CD1c-positive myeloid dendritic cell (primary cell): Measurements from ENCODE around the gene STPG2.
A peak's percentile ranks its signal among the peaks of the same experiment; 100 is the strongest.
"Not testable (repeated sequence)": the region's sequence is repeated elsewhere in the genome, so short reads cannot be mapped to it uniquely, and the experiment has no call there.

ENCODE experiments used
- DNase-seq: peaks from one replicate; pipeline ENCODE4 v3.0.0-alpha.2; 2016; ENCODE audit errors: extremely low spot score

Gene STPG2

DNA sequence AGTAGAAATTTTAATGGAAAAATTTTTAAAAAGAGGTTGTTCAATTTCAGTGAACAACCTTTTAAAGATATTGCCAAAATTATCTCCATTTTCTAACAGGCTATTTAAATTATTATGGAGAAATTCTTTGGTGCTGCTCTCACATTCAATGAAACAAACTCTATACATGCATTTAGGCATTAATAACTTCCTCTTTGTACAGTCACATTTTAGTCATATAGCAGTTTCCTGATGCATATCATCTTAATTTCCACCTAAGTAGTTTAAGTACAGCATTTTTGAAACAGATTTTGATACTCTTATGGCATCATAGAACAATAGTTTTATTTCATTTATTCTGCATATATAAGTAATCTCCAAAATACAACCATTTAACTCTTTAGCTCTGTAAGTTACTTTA lies 500.1 kb downstream of the STPG2 start:
- DNase-seq = peak; percentile 1

DNA sequence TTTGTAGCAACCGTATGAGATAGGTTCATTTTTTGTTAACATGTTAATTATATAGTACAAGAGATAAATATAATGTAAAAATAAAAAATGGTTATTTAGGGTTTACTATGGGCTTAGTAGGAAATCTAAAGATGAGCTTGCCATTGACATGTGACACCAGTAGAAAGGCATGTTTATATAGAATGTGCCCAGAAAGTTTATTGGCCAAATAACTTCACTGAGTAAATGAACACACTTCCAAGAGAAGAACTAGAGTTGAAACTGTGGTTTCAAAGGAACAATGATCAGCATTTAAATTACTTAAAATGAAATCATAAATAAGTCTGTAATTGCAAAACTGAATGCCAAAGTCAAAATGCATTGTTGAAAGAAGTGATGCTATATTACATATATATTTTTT lies 503.3 kb downstream of the STPG2 start:
- DNase-seq = no peak

DNA sequence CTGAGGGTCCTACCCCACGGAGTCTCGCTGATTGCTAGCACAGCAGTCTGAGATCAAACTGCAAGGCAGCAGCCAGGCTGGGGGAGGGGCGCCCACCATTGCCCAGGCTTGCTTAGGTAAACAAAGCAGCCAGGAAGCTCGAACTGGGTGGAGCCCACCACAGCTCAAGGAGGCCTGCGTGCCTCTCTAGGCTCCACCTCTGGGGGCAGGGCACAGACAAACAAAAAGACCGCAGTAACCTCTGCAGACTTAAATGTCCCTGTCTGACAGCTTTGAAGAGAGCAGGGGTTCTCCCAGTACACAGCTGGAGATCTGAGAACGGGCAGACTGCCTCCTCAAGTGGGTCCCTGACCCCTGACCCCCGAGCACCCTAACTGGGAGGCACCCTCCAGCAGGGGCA lies 509.4 kb downstream of the STPG2 start:
- not testable (repeated sequence) for DNase-seq

DNA sequence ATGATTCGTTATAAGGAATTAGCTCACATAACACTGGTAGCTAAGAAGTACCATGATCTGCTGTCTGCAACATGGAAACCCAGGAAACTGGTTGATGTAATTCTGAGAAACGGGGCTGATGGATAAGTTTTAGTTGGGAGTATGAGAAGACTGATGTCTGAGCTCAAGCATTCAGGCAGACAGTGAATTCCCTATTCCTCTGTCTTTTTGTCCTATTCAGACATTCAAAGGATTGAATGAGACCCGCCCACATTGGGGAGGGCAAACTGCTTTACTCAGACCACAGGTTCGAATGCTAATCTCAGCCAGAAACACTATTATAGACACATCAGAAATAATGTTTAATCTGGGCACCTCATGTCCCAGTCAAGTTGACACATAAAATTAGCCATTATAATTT lies 515.5 kb downstream of the STPG2 start:
- DNase-seq = no peak

DNA sequence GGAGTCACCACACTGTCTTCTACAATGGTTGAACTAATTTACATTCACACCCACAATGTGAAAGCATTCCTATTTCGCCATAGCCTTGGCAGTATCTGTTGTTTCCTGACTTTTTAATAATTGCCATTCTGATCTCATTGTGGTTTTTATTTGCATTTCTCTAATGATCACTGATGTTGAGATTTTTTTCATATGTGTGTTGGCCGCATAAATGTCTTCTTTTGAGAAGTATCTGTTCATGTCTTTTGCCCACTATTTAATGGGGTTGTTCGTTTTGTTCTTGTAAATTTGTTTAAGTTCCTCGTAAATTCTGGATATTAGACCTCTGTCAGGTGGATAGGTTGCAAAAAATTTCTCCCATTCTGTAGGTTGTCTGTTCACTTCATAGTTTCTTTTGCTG lies 519.1 kb downstream of the STPG2 start:
- DNase-seq = no peak

DNA sequence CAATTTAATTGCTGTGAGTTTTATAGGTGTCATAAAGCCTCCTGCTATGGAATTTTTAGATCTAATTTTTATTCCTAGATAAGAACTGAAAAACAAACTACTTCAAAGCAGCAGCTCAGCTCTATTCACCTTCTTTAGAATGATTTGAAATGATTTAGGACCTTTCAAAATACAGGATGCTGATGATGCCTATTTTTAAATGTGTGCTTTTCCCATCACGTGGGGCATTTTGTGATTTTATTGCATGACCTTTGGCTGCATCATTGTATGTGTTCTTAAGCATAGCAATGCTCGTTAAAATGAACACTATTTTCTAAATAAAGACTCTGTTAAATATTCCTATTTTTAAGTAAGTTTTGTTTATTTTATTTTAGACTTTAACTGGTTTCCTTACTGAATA lies 537.3 kb downstream of the STPG2 start:
- no peak for DNase-seq

DNA sequence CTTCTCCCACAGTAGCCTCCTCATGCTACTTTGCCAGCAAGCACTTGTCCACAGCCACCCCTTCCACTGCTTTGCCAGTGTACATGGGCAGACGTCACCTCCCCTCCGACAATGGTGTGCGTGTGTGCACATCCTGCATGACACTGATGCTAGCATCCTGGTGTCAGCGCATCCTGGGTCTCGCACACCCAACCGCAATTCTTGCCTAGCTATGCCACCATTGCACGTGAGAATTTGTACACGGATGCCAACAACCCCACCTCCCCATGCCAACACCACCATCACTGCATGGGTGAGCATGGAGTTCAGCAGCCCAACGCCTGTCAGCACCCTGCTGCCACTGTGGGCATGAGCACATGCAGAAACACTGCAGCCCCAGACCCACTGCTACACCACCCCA lies 550.0 kb downstream of the STPG2 start:
- no peak for DNase-seq

DNA sequence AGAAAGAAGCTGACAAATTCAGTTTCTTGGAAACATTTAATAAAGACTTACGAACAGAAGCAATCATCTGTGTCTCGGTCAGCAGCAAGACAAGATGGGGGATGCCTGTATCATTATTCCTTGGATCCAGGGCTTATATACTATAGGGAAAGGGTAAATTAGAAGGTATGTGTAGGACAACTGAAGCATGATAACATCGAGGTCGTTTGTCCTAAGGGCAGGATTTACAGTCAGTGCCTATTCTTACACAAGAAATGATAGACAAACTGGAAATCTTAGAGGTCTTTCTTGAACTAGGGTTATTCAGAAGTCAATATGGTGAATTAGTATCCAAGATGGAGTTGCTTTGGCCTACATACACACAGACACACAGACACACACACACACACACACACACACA lies 553.0 kb downstream of the STPG2 start:
- no peak for DNase-seq

DNA sequence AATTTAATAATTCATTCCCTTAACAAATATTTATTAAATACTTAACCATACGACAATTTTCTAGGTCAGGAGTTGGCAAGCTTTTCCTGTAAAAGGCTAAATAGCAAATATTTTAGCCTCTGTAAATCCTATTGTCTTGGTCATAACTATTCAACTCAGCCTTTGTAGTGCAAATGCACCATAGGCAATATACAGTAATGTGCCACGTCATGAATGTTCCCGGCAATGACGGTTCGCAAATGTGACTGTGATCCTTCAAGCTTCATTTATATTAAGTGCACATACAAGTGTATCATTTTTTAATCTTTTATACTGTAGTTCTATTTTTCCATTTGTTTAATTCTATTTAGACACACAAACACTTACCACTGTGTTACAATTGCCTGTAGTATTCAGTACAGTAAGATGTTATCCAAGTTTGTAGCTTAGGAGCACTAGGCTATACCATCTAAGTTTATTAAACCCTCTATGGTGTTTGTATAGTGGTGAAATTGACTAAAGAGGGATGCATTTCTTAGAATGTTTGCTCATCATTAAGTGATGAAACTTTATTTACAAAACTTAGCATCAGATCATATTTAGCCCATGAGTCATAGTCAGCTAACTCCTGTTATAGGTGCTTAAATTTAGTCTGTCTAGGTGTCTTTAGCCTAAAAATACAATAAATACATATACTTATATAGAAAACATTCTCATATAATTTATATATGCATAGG lies 553.6 kb downstream of the STPG2 start:
- DNase-seq = no peak

DNA sequence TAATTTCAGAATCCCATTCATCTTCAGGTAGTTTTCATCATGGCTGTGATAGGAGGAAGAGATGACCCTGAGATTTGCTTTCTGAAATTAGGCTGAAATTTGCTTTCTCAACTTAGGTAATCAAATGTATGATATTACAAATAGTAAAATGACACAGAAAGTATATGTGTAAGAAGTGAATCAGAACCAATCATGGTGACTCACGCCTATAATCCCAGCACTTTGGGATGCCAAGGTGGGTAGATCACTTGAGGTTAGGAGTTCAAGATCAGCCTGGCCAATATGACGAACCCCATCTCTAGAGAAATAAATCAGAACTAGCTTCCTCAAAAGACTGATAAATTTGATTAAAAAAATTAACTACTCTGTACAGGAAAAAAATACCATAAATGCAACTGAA lies 555.4 kb downstream of the STPG2 start:
- DNase-seq = no peak

DNA sequence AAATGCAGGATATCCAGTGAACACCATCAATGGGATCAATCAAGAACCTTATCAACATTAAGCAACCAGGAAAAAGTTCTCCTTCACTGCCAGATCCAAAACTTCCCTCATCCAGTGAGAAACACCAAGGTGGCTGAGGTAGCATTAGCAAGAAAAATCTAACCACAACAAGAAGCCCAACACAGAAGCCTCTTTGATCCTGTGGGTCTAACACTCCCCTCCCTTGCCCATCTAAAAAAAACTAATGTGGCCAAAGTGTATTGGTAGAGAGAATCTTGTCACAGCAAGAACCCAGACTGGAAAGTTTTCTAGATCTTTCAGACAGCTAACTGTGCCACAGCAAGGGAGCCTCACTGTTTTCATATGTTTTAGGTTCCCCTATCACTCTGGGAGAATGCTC lies 558.0 kb downstream of the STPG2 start:
- no peak for DNase-seq

DNA sequence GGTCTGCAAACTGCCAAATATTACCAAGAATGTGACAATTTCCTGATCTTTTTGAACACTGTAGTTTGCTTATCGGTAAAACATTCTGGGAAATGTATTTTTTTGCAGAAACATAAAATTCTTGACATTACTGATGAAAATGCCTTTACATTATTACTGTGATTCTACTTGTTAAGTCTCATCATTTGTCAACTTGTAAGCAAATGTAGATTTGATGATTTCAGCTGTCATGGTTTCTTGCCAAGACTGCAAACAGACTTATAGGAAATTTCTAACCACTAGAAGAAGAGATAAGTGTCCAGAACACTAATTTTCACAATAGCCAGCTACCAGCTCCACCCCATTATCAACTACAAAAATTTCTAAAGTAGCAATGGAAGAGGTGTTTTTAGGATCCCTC lies 560.4 kb downstream of the STPG2 start:
- DNase-seq = no peak

DNA sequence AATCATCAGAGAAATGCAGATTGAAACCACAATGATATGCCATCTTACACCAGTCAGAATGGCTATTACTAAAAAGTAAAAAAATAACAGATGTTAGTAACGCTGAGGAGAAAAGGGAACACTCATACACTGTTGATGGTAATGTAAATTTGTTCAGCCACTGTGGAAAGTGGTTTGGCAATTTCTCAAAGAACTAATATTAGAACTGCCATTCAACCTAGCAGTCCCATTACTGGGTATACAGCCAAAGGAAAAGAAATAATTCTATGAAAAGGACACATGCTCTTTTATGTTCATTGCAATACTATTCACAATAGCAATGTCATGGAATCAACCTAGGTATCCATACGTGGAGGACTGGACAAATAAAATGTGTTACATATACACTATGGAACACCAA lies 566.3 kb downstream of the STPG2 start:
- no peak for DNase-seq

DNA sequence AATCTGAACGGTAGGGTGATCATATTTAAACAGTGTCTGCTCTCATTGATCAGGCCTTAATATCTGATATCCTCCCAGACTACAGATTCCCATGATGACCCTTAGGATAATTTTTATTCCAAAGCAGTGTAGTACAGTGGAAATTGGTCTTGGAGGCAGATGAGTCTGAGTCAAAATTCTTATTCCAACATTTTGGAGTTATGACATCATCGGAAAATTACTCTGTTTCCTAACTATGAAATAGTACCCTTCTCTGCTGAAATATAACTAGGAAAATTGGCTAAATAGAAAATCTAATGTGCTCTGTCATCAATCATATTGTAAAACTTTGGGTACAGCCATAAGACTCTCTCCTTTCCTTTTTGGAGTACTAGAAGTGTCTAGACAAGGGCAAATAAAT lies 583.3 kb downstream of the STPG2 start:
- no peak for DNase-seq

DNA sequence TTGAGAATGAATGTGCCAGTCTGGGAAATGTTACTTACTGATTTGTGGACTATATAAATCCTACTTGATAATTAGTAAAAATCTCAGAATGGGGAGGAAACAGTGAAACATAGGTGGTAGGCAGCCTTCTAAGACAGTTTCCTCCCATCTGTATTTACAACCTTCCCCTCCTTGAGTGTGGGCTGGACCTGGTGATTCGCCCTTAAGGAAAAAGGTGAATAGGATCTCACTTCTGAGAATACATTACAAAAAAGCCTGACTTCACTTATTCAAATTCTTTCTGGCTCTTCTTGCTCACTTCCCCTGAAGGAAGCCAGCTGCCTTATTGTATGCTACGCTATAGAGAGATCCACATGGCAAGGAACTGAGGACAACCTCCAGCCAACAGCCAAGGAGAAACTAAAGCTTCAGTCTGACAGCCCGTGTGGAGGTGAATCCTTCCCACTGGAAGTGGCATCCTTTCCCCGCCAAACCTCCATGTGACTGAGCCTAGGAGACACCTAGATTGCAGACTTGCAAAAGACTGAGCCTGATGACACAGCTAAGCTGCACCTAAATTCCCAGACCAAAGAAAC lies 585.0 kb downstream of the STPG2 start:
- DNase-seq = no peak

DNA sequence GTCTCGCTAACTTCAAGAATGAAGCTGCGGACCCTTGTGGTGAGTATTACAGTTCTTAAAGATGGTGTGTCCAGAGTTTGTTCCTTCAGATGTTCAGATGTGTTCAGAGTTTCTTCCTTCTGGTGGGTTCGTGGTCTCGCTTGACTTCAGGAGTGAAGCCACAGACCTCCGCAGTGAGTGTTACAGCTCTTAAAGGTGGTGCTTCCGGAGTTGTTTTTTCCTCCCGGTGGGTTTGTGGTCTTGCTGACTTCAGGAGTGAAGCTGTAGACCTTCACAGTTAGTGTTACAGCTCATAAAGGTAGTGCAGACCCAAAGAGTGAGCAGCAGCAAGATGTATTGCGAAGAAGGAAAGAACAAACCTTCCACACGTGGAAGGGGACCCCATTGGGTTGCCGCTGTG lies 592.6 kb downstream of the STPG2 start:
- not testable (repeated sequence) for DNase-seq

DNA sequence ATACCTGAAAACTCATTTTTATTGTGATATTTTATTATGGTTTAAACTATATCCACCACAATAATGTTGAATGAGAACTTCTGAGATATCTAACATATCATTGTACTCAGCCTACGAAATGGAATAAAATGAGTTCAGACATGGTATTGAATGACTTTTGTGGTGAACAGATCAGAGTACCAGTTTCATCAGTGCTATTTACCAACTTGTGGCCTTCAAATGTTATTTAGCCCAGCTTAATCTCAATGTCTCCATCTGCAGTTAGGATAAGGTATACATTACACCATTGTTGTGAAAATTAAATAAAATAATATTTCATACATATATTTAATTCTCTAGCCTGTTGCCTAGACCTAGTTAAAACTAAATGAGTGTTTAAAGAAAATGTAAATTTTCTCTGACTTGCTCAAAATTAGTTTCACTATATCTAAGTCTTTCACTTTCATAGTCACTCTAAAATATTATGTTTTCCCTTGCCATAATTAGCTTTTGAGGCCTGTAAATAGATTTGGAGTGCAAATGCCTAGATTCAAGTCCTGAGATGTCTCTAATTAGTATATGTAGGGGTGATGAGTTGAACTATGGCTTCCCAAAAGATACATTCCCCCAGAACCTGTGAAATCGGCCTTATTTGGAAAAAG lies 594.2 kb downstream of the STPG2 start:
- no peak for DNase-seq

DNA sequence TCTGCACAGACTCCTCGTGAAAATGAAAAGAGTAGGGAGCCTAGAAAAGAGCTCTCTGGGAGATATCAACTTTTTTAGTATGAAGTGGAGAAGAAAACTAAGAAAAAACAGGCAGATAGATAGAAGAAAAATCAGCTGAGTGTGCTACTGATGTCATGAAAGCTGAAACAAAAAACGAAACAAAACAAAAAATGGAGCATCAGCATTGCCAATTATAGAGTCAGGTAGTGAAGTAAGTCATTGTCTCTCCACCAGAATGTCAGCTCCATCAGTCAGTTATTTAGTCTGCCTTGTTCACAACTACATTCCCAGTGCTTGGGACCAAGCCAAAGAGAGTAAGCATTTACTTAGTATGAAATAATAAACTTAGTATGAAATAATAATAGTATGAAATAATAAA lies 595.1 kb downstream of the STPG2 start:
- no peak for DNase-seq

DNA sequence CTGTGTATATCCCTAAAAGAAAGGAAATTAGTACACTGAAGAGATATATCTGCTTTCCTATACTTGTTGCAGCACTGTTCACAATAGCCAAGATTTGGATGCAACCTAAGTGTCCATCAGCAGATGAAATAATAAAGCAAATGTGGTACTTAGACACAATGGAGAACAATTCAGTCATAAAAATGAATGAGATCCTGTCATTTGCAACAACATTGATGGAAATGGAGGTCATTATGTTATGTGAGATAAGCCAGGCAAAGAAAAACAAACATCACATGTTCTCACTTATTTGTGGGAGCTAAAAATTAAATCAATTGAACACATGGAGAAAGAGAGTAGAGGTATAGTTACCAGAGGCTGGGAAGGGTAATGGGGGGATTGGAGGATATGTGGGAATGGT lies 611.9 kb downstream of the STPG2 start:
- no peak for DNase-seq

DNA sequence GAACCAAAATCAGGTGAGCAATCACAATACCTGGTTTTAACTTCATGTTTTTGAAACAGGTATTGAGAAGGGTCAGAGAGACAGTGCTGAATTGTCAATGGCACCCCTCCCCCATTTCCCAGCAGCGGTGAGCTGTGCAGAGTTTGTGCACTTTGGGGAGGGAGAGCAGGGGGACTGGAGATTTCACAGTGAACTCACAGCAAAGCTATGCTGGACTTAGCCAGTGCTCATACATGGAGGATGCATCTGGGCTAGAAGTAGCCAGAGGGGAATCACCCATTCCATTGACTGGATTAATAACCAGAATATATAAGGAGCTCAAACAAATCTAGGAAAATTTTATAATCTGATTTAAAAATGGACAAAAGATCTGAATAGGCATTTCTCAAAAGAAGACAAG lies 612.6 kb downstream of the STPG2 start:
- DNase-seq = no peak

DNA sequence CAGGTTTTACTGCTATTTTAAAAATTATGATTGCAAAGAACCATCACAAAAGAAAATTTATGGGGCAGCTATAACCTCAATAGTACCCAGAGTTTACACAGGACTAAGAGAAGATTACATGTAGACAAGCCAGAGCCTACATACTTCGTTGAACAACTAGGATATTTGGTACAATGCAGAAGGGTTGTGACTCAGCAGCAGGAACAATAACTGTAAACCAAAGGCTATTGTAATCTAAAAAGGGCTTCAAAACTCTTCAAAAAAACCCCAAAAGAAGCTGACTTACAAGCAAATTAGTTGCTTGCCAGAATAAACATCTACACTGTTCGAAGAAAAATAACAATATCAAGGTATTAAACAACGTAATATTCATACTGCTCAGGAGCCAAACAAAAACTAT lies 618.0 kb downstream of the STPG2 start:
- no peak for DNase-seq

DNA sequence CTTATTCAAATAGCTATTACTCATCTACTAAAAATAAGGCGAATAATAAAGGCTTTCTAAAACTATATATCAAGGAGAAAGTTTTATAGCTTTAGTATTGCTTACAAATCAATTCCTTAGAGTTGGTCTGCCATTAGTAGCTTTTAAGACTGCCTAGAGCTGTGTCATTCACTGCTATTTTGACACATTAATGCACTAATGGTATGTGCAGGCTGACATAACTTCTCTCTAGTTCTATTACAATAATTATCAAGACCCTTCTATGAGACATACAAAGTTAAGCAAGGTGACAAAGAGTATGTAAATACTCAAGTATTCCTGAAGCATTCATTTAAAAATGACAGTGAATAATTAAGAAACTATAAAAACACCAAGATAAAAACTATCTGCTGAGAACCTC lies 625.3 kb downstream of the STPG2 start:
- no peak for DNase-seq

DNA sequence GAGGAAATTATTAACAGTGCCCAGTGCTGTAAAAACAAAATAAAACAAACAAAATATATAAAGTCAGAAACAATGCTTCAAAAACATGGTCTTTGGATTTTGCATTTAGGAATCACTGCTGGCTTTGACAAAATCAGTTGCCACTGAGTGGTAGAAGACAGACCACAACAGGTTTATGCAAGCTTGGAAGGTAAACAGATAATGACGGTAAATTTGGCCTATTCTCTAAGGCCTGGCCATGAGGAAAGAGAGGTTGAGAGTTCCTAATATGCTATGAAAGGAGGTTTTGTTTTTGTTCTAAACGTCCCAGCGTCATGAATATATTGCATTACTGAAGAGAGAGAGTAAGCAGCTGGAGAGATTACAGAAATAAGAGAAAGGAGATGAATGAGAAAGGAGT lies 629.4 kb downstream of the STPG2 start:
- no peak for DNase-seq
